NCI-H526 (cell line): ENCODE results near the gene HIVEP3.
A peak's percentile ranks its signal among the peaks of the same experiment; 100 is the strongest.

ENCODE experiments used
- DNase-seq, 2 experiments: peaks; one replicate each; lab custom pipeline; 2025; lab: John Stamatoyannopoulos, UW

Gene HIVEP3

DNA sequence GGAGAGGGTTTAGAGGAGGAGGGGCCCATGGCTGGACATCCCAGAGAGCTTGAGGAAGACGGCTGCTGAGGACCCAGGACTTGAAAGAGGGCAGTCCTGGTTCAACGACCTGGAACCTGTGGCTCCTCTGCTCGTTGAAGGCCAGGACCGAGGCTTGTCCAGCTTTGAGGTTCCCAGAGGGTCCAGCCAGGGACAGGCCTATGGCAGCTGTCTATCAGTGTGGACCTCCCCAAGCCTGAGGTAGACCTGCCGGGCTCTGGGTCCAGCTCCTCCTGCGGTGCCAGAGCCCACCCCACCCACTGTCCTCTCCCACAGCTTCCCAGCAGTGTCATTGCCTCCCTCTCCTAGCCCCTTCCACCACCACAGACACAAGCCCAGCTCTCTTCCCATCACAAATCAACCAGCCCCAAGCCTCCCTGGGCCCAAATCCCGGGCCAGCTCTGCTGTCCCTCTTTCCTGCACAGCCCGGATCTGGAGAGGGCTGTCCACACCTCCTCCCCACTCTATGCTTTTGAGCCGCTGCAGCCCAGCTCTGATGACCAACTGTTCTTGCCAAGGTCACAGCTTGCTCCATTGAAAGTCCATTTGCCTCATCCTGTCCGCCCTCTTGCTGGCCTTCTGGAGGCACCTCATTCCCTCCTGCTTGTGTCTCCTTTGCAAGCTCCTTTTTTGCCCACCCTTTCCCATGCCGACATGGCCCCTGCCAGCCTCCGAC is 385.5 kb downstream of the HIVEP3 start:
- DNase-seq = no peak

- no peak for DNase-seq
Observed at GRCh38 chr1:41532206-41532975, 386.3 kb downstream of the HIVEP3 start.

GRCh38 chr1:41530411-41530810 is 388.3 kb downstream of the HIVEP3 start:
- no peak for DNase-seq

DNA sequence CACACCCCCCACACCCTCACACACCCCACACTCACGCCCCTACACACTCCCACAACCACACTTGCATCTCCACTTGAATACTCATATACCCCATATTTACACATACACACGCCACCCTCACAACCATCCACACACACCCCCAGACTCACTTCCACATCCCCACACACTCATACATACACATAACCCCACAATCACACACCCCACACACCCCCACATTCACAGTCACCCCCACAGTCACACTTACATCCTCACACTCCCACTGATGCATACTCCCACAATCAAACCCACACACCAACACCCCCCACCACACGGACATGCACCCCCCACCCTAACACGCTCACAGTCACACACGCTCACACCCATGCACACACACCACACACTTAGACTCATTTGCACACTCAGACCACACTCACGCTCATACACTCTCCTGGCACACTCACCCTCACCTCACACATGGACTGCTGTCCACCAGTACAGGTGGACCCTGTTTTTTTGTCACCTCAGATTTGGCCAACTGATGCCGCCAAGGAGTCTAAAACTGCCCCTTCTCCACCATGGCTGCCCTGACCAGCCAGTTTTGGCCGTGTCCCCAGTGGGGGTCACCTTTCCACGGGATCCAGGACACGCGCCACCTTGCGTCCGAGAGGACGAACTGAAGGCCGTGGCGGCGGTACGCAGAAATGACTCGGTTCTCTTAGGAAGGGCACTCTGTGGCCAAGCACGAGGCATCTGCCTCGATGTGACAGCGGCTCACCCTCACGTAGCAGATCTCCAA is 388.9 kb downstream of the HIVEP3 start:
- DNase-seq = peak in 1 of 2 experiments; percentile 21

DNA sequence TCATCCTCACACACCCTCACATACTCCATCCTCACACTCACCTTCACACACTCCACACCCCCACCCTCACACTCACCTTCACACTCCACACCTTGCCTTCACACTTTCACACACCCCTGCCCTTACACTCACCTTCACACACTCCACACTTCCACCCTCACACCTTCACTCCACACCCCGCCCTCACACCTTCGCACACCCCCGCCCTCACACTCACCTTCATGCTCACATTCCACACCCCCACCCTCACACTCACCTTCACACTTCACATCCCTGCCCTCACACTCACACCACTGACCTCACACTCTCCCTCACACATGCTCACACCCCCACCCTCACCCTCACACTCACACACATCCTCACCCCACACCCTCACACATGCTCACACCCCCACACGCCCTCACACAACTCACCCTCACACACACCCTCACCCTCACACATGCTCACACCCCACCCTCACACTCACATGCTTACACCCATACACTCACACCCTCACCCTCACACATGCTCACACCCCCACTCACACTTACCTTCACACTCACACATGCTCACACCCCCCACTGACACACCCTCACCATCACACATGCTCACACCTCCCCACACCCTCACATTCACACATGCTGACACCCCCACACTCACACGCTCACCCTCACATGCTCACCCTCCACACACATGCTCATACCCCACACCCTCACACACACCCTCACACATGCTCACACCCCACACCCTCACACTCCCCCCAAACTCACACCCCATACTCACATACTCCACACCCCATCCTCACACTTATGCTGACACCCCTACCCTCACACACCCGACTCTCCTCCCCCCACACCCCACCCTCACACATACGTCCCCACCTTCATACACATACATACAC is 389.8 kb downstream of the HIVEP3 start:
- no peak for DNase-seq

- DNase-seq = no peak
Observed at GRCh38 chr1:41528106-41528505, 390.6 kb downstream of the HIVEP3 start.

- DNase-seq = no peak
Observed at GRCh38 chr1:41526956-41527561, 391.7 kb downstream of the HIVEP3 start.

- peak in 1 of 2 experiments; percentile 37 for DNase-seq
Observed at GRCh38 chr1:41525891-41526587, 392.7 kb downstream of the HIVEP3 start.

DNA sequence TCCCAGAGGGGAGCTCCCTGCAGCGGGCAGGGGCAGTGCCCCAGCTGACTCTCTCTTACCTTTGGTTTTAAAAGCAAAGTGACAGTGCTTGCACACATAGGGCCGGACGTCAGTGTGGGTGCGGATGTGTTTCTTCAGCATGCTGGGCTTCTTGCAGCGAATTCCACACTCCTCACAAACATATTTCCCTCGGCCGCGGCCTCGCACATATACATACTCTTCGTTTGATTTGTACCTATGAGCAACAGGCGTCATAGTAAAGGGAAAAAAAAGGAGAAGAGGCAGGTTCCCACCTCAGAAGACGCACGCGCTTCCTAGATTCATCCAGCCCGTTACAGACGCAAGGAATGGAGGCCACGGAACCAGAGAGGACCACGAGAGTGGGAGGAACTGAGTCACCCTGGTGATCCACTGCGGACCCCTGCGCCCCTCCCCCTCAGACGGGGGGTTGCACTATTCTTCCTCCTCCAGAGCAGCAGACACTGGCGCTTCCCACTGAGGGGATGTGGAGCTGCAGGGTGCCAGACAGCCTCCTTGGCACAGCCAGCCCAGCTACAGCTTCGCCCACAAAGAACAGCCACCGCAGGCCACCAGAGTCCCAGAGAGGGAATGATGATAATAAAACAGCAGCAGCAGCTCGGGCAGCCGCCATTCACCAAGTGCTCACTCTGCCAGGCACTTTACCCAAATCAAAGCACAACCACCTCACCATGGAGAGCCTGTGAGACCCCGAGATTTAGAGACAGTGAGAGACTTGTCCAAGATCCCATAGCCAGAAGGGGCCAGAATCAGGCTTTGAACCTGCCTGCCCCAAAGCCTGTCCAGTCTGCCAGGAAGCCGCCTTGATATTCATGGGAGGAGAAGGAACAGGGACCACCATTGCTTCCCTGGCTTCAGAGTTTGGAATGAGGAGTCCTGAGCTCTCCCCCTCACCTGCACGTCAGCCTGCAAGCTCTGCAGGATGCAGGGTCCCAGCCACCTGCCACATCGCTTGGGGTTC is 393.7 kb downstream of the HIVEP3 start:
- no peak for DNase-seq

DNA sequence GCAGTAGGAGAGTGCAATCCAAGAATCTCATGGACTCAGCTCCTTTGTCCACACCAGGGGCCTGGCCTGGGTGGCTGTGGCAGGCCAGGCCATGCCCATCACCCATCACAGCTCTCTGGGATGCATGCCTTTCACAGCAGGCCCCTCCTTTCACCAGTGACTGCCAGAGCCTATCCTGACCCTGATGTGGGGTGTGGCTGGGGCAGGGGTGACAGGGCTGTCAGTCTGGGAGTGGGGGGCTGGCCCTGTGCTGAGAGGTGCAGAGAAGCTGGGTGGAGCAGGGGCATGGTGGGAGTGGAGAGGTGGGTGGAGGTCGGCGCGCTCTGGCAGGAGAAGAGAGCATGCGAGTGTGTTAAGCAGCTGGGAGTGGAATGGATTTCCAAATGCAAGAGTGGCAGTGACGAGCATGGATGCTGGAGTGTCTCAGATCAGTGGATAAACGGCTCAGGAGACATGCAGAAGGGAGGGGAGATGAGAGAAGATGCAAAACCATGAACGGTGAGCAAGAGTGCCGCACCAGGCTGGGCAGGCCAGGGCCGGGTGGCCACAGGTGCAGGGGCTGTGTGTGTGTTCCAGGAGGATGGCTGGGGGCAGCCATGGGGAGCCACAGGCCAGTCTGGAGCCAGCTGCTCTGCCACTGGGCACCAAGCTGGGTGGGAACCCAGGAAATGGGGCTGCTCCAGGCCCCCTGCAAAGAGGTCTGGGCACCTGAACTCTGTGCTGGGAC is 394.6 kb downstream of the HIVEP3 start:
- DNase-seq = no peak

DNA sequence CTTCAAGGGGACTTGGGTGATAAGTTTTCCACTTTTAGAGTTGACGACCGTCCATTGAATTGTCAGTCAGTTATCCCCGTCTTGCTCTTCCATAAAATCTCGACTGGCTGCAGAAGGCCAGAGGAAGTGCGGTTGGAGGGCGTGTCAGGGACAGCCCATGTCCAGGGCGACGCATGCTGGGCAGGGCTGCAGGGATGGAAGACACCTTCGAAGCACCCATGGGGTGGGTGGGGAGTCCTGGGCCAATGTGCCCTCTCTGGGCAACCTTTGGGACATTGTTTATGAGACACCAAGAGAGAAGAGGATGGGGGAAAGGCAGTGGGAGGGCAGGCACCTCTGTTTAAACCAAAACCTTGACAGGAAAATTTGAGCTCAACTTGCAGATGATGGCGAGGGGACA is 395.7 kb downstream of the HIVEP3 start:
- DNase-seq = no peak

DNA sequence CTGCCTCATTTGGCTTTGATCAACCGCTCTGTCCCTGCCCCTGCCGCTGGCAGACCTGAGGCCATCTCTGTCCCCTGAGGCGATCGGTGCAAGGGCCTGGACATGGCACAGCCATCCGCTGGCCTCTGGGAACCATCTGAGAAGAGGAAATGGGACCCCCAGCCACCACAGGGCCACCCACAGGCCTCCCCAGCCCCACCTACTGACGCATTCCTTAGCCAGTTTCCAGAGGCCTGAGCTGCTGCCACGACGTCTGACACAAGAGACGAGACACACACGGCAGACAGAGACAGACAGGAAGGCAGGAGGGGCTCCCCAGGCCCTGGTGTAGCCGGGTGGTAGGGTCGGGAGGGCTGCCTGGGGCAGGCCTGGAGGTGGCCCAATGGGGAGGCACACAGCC is 397.0 kb downstream of the HIVEP3 start:
- no peak for DNase-seq

GRCh38 chr1:41520951-41521752 is 397.6 kb downstream of the HIVEP3 start:
- DNase-seq = no peak

DNA sequence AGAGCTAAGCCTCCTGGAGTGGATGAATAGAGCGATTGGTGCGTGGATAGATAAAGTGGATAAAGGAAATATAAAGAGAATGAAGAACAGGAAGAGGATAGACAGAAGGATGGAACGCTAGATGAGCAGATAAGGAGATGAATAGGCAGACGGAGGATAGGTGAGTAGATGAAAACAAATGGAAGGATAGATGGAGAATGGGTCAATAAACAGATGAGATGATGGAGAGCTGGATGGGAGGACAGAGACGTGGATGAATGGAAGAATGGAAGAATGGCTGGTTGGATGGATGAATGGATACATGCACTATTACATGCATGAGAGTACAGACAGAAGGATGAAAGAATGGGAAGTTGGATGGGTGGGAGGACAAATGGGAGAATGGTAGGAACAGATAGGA is 399.1 kb downstream of the HIVEP3 start:
- no peak for DNase-seq

DNA sequence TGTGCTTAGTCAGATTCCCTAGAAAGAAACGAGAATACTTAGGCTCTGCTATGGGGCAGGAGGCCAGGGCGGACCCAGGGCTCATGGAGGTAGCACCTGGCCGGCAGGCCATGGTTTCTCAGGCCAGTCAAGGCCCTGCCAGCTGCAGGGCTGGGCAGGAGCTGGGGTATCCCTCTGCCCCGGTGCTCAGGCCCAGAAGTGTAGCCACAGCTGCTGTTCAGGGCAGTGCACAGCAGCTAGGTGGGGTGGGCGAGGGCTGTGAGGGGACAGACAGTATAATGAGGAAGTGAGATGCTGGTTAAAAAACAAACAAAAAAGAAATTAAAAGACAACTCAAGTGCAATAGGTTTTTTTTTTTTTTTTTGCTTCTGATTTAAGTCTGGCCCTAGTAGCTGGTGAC is 400.3 kb downstream of the HIVEP3 start:
- no peak for DNase-seq

DNA sequence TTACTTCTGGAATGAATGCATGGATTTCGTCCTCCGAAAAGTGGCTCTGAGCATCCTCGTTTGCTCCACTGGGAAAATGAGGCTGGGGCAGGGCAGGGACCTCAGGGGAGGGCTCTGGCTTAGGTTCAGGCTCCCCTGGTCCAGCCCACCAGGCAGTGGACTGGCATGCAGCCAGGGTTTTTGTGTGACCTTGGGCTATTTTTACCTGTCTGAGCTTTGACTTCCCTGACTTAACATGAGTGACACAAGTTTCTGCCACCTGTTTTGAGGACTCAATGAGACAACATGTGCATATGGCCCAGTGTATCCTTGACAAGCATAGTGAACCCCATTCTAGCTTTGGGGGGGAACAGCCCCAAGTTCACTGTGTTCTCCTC is 401.7 kb downstream of the HIVEP3 start:
- no peak for DNase-seq

- peak; percentile 79 to 95 for DNase-seq
Observed at GRCh38 chr1:41516168-41517061, 402.3 kb downstream of the HIVEP3 start.
